GM12891 (cell line): ENCODE measurements around the gene KDM4B.
A peak's percentile ranks its signal among the peaks of the same experiment; 100 is the strongest.

Experiments used
- DNase-seq: peaks from one replicate; pipeline ENCODE4 v3.0.0; 2011; ENCODE audit warnings: low spot score; ENCODE audit not compliant: insufficient read length
- FAIRE-seq: peaks from 2 replicates; lab custom pipeline; 2011; peaks lifted over from hg19 to GRCh38; lab: Jason Lieb, UNC
- PAX5 ChIP-seq: IDR thresholded peaks from 2 replicates; pipeline ENCODE4 v1.6.1; 2011; ENCODE audit warnings: low read length, moderate library complexity, mild to moderate bottlenecking; ENCODE audit not compliant: insufficient read depth, severe bottlenecking
- POLR2A ChIP-seq: IDR thresholded peaks from 2 replicates; pipeline ENCODE4 v1.6.1; 2011; ENCODE audit warnings: low read depth, low read length, control low read depth
- POLR2AphosphoS5 ChIP-seq: IDR thresholded peaks from 2 replicates; pipeline ENCODE4 v1.6.1; 2011; ENCODE audit warnings: low read depth, low read length, control low read depth
- POU2F2 ChIP-seq: IDR thresholded peaks from 2 replicates; pipeline ENCODE4 v1.6.1; 2011; ENCODE audit warnings: low read depth, mild to moderate bottlenecking, control low read depth, low read length, moderate library complexity
- SPI1 ChIP-seq: IDR thresholded peaks from 2 replicates; pipeline ENCODE4 v1.6.1; 2011; ENCODE audit warnings: low read depth, low read length, control low read depth
- TAF1 ChIP-seq: IDR thresholded peaks from 2 replicates; pipeline ENCODE4 v1.6.1; 2011; ENCODE audit warnings: low read depth, low read length, control low read depth

Gene KDM4B

DNA sequence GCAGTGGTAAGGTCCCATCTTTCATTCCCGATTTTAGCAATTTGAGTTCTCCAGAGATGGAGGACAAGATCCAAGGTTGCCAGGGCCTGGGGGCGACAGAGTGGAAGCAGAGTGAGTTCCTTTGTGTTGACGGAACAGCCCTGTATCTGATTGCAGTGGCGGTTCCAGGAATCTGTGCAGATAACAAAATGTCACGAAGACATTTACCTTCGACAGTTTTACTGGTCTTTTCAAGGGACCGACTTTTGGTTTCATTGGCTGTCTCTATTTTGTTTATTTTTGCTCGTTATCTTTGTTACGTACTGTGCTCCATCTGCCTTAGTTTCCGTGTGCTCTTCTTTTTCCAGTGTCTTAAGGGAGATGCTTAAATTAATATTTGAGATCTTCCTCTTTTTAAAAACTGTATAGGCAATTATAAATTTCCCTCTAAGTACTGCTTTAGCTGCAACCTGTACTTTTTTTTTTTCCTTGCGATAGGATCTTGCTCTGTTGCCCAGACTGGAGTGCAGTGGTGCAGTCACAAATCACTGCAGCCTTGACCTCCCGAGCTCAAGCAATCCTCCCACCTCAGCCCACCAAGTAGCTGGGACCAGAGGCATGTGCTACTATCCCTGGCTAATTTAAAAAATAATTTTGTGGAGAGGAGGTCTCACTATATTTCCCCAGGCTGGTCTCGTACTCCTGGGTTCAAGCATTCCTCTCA, 23.2 kb downstream of the KDM4B start:
- no peak for DNase-seq
- no peak for FAIRE-seq
- TF ChIP-seq POLR2A = no peak
- TF ChIP-seq PAX5 = no peak

- FAIRE-seq = no peak
- no peak for DNase-seq
- TF ChIP-seq POLR2AphosphoS5 (no peak), POU2F2 (no peak), SPI1 (no peak), TAF1 (no peak), PAX5 (no peak), POLR2A (no peak)
Measured at GRCh38 chr19:4993683-4994082, 24.8 kb downstream of the KDM4B start.

DNA sequence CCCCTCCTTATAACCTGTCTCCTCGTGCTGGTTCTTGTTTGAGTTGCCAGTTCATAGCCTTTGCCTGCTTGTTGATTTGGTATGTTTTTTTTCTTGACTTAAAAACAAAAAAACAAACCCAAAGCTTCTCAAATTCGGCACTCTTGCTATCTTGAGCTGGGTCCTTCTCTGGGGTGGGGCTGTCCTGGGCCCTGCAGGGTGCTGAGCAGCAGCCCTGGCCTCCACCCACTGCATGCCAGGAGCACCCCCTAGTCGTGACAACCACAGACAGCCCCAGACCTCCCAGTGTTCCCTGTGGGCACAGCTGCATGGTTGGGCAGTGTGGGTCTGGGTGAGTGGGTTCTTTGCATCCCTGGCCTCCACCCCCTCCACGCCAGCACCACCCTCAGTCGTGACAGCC, 27.8 kb downstream of the KDM4B start:
- TF ChIP-seq SPI1 = no peak
- no peak for TF ChIP-seq PAX5
- no peak for TF ChIP-seq TAF1
- no peak for TF ChIP-seq POLR2AphosphoS5
- no peak for TF ChIP-seq POU2F2
- no peak for TF ChIP-seq POLR2A
- no peak for FAIRE-seq
- DNase-seq = no peak

DNA sequence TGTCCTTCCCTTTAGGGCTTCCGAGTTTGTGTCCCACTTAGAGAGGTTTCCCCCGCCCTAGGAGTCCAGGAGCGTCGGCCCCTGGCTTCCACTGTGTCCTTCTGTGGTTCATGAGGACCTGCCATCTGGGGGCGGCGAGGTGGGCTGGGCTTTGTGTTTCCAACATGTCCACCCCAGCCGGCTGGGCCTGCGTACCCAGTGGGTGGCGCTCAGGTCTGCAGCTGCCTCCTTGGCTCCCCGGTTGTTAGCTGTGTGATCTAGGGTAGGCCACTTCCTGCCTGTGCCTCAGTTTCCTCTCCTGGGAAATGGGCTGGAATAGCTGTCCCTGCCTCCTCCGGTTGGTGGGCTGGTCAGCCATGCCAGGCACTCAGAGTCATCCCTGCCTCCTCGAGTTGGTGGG, 28.4 kb downstream of the KDM4B start:
- FAIRE-seq (no peak), DNase-seq (no peak)
- TF ChIP-seq SPI1 = no peak
- TF ChIP-seq POLR2A = no peak
- TF ChIP-seq PAX5 = no peak
- no peak for TF ChIP-seq POU2F2
- no peak for TF ChIP-seq POLR2AphosphoS5
- TF ChIP-seq TAF1 = no peak

GRCh38 chr19:5000120-5000611, 31.3 kb downstream of the KDM4B start:
- no peak for FAIRE-seq
- DNase-seq = no peak
- no peak for TF ChIP-seq POU2F2
- no peak for TF ChIP-seq POLR2A
- TF ChIP-seq POLR2AphosphoS5 = no peak
- TF ChIP-seq TAF1 = no peak
- TF ChIP-seq PAX5 = no peak
- TF ChIP-seq SPI1 = no peak

DNA sequence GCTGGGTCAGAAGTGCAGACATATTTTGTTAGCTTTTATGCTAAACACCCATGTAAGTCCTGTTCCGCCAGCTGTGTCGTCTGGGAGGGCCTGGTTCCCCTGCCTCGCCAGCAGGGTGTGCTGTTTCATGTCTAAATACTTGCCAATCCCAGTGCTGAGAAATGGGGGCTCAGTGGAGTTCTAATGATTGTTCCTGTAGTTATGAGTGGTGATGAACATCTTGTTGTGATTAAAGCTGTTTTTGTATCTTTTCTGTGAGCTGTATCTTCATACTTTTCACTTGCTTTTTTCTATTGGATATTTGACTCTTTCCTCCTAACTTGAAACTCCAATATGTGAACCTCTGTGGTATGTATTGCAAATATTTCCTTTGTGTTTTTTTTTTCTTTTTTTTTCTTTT, 32.7 kb downstream of the KDM4B start:
- FAIRE-seq = peak; percentile 69
- peak; percentile 67 for DNase-seq
- TF ChIP-seq PAX5 (no peak), POLR2AphosphoS5 (no peak), TAF1 (no peak), POU2F2 (no peak), POLR2A (no peak), SPI1 (no peak)

DNA sequence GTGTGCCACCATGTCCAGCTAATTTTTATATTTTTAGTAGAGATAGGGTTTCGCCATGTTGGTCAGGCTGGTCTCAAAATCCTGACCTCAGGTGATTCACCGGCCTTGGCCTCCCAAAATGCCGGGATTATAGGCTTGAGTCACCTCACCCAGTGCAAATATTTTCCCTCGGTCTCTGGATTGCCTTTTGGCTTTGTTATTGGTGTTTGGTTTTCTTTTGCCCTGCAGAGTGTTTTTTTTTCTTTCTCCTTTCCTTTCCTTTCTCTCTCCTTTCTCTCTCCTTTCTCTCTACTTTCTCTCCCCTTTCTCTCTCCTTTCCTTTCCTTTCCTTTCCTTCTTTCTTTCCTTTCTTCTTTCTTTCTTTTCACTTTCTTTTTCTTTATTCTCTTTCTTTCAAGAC, 33.2 kb downstream of the KDM4B start:
- TF ChIP-seq POU2F2 (no peak), PAX5 (no peak), SPI1 (no peak), POLR2A (no peak), TAF1 (no peak), POLR2AphosphoS5 (no peak)
- FAIRE-seq (no peak), DNase-seq (no peak)

DNA sequence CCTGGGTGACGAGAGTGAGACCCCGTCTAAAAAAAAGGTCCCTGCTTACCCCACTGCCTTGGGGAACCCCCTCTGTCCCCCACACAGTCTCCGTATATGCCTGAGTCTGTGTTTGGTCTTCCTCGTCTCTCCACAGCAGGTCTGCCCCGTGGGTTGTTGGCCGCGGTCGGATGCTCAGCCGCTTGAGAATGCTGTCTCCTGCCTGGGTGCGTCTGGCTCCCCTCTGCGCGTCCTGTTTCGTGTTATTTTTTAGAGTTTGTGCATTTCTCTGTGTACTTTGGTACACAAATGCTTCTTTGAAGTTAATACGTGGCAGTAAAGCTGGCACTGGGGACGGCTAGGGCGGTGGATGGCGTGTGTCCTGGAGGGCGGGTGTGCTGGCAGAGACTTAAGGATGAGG, 34.9 kb downstream of the KDM4B start:
- no peak for TF ChIP-seq SPI1
- no peak for TF ChIP-seq POLR2A
- TF ChIP-seq TAF1 = no peak
- TF ChIP-seq PAX5 = no peak
- no peak for TF ChIP-seq POU2F2
- no peak for TF ChIP-seq POLR2AphosphoS5
- DNase-seq = no peak
- no peak for FAIRE-seq

GRCh38 chr19:5005096-5005495, 36.2 kb downstream of the KDM4B start:
- TF ChIP-seq SPI1 (no peak), POLR2AphosphoS5 (no peak), POLR2A (no peak), TAF1 (no peak), PAX5 (no peak), POU2F2 (no peak)
- FAIRE-seq (no peak), DNase-seq (no peak)
